Measurements from ENCODE around the gene GALE.

DNA sequence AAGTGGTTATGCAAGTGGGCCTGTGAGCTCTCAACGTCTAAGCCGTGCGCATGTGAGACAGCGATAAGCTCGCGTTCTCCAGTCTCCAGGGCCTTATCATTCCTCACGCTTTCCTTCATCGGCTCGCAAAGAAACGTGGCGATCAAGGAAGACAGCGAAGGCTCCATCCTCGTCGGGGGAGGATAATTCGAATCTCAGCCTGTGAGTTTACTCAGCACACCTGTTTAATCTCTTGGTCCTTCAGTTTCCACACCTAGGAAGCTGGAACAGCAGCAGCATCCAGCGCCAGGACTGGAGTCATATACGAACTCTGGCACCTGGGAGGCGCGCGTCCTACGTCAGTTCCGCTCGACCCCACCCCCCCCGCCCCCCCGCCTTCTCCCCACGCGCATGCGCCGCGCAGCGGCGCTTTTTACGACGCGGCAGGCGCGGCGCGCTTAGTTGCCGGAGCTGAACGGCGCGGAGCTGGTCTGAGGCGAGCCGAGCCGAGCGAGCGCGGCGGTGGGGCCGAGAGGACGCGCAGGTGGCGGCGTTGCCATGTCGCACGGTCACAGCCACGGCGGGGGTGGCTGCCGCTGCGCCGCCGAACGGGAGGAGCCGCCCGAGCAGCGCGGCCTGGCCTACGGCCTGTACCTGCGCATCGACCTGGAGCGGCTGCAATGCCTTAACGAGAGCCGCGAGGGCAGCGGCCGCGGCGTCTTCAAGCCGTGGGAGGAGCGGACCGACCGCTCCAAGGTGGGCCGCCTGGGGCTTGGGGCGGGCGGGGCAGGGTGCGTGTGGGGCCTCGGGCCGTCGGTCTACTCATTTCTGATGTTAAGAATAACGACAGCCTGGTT, 22.4 kb downstream of the GALE start, which contains the start of gene PITHD1:
- TF ChIP-seq, protein P1, sequence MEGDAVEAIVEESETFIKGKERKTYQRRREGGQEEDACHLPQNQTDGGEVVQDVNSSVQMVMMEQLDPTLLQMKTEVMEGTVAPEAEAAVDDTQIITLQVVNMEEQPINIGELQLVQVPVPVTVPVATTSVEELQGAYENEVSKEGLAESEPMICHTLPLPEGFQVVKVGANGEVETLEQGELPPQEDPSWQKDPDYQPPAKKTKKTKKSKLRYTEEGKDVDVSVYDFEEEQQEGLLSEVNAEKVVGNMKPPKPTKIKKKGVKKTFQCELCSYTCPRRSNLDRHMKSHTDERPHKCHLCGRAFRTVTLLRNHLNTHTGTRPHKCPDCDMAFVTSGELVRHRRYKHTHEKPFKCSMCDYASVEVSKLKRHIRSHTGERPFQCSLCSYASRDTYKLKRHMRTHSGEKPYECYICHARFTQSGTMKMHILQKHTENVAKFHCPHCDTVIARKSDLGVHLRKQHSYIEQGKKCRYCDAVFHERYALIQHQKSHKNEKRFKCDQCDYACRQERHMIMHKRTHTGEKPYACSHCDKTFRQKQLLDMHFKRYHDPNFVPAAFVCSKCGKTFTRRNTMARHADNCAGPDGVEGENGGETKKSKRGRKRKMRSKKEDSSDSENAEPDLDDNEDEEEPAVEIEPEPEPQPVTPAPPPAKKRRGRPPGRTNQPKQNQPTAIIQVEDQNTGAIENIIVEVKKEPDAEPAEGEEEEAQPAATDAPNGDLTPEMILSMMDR (IDR thresholded peaks at IDR 0.05): peak in 2 of 4 experiments; percentile 8 to 21
- peak; percentile 85 for TF ChIP-seq POLR2A (IDR thresholded peaks at IDR 0.05)

Data from prostate gland (tissue), 2 donors.